ENCODE measurements around the gene WFIKKN2.

DNA sequence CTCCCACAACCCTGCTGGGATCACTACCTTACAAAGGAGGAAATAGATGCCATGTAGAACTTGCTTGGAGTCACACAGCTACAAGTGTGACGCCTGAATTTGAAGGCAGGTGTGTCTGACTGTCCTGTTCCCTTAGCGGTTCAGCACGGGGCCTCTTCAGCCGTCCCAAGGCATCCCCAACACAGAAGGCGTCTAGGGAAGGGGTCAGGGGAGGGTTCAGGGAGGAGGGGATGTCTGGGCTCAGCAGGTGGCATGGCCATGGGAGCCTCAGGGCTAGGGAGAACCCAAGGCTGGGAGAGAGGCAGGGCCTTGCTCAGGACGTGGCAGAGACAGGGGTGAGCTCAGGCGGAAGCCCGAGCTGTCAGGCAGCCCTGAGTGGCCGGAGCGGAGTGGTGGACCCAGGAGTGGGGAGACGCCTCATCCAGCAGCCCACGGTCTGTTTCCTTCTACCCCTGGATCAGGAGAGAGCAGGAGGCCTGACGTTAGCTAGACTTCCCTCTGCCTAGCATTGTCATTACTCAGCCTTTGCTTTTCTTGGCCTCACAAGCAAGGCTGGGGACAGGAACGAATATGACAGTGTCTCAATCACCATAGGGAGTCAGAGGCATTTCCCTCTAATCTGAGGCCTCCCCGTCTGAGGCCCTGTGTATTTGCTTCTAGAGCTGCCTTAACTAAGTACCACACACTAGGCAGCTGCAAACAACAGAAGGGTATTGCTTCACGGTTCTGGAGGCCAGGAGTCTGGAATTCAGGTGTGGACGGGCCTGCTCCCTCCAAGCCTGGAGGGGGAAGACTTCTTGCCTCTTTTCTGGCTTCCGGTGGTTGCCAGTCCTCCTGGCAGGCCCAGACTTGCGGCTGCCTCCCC, 36.7 kb upstream of the WFIKKN2 start:
- TF ChIP-seq CTCF (conservative IDR thresholded peaks at IDR 0.05; ENCODE audit: low read depth, low read length) (no peak), EZH2 (IDR thresholded peaks at IDR 0.05; ENCODE audit: low read length, unreplicated experiment) (no peak)

Data from PC-3 (cell line).